Activated CD4-positive, CD25-positive, alpha-beta regulatory T cell treated with anti-CD3 and anti-CD28 coated beads, Interleukin-2, amount 50 U/mL, for 24 hours (primary cell): ENCODE results near the gene ZNF236.
"Not testable (repeated sequence)": the region's sequence is repeated elsewhere in the genome, so short reads cannot be mapped to it uniquely, and the experiment has no call there.

ENCODE experiments used
- ATAC-seq, 2 donors: fragments of 150-1000 bp; cut with Tn5 transposase; one replicate each; pipeline ENCODE4 v1.10.0; 2021; ENCODE audit warnings: mild to moderate bottlenecking in 1 of 2, moderate library complexity in 1 of 2

The ZNF236 gene

GRCh38 chr18:76953583-76954233 is 131.4 kb downstream of the ZNF236 start:
- no peak for ATAC-seq

- no peak for ATAC-seq
Measured at GRCh38 chr18:76955524-76956170, 133.3 kb downstream of the ZNF236 start.

GRCh38 chr18:76956648-76957047 is 134.3 kb downstream of the ZNF236 start:
- ATAC-seq = no peak

GRCh38 chr18:76957384-76958355 is 135.3 kb downstream of the ZNF236 start:
- no peak for ATAC-seq

- ATAC-seq = no peak
Measured at GRCh38 chr18:76958692-76959341, 136.5 kb downstream of the ZNF236 start.

- no peak for ATAC-seq
Measured at GRCh38 chr18:76959605-76960004, 137.2 kb downstream of the ZNF236 start.

GRCh38 chr18:76960528-76961035 is 138.2 kb downstream of the ZNF236 start:
- no peak for ATAC-seq

GRCh38 chr18:76962851-76963250 is 140.5 kb downstream of the ZNF236 start:
- ATAC-seq = no peak

GRCh38 chr18:76963936-76964335 is 141.6 kb downstream of the ZNF236 start:
- no peak for ATAC-seq

- ATAC-seq = not testable (repeated sequence)
Measured at GRCh38 chr18:76965555-76966151, 143.3 kb downstream of the ZNF236 start.

- not testable (repeated sequence) for ATAC-seq
Measured at GRCh38 chr18:76967299-76967698, 144.9 kb downstream of the ZNF236 start.

GRCh38 chr18:76967721-76968472 is 145.5 kb downstream of the ZNF236 start:
- ATAC-seq = no peak

GRCh38 chr18:76970770-76971559 is 148.6 kb downstream of the ZNF236 start:
- no peak for ATAC-seq

- ATAC-seq = no peak
Measured at GRCh38 chr18:76972241-76972640, 149.9 kb downstream of the ZNF236 start.

- no peak for ATAC-seq
Measured at GRCh38 chr18:76972846-76973519, 150.6 kb downstream of the ZNF236 start.

- no peak for ATAC-seq
Measured at GRCh38 chr18:76973520-76974266, 151.3 kb downstream of the ZNF236 start.

- ATAC-seq = no peak
Measured at GRCh38 chr18:76974386-76974785, 152.0 kb downstream of the ZNF236 start.

- no peak for ATAC-seq
Measured at GRCh38 chr18:76975577-76976110, 153.3 kb downstream of the ZNF236 start.

GRCh38 chr18:76977108-76977621 is 154.8 kb downstream of the ZNF236 start:
- no peak for ATAC-seq
